ENCODE data around the gene FOXP1. TPM values are rescaled to one million over a fixed set of nuclear protein-coding genes. Genes with fewer than 3 reads are reported as not detected.
A peak's percentile ranks its signal among the peaks of the same experiment; 100 is the strongest.

The FOXP1 gene
- total and polyA plus RNA-seq, 2 of the 13 experiments (the other 11 are each of a cell fraction or from before 2014, with no cell fraction given), result 40.4 to 59.0 TPM

DNA sequence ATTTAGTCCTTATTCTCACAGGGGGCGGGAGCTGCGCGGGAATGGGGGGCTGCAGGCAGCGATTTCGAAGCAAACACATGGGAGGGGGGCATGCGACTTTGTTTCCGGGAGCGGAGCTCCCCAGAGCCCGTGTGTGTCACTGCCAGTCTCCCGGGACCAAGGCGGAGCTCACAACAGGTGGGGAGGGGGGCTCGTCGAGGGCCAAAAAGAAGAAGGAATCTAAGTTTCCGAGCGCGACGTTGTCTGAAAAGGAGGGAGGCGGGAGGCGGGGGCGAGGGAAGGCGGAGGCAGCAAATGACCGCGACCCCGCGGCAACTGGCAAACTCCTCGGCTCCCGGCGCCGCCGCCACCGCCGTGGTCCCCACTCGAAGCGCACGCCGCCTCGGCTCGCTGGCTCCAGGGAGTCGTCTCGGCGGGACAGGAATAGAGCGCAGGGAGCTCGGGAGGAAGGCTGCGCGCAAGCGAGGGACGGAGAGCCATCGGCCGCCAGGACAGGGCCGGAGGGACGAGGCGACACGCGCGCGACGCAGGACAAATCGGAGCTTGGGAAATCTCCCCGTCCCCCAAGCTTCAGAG lies 1.4 kb downstream of the FOXP1 start (continued):
- TF ChIP-seq ZBTB40 (IDR thresholded peaks at IDR 0.05), result no peak
- peak; percentile 35; the same call in 1 of the 2 replicates for TF ChIP-seq ZBTB40 (CRISPR knock-in tag; IDR thresholded peaks at IDR 0.05)
- no peak for TF ChIP-seq ZXDC (CRISPR knock-in tag; IDR thresholded peaks at IDR 0.05)
- no peak for TF ChIP-seq HNRNPK (IDR thresholded peaks at IDR 0.05; ENCODE audit: low read depth, low read length, poor library complexity, severe bottlenecking)
- no peak; the same call in 1 of the 2 replicates for TF ChIP-seq SAFB2 (CRISPR knock-in tag; IDR thresholded peaks at IDR 0.05; ENCODE audit: borderline replicate concordance, low read depth)
- TF ChIP-seq, protein P1, sequence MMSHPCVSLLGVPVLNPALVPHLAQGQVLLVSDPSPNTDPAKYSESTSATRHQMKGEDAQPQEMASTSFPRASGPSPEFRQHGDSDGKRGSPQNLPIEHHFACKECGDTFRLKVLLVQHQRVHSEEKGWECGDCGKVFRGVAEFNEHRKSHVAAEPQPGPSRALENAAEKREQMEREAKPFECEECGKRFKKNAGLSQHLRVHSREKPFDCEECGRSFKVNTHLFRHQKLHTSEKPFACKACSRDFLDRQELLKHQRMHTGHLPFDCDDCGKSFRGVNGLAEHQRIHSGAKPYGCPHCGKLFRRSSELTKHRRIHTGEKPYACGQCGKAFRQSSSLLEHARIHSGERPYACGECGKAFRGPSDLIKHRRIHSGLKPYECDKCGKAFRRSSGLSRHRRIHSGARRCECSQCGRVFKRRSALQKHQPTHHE (CRISPR knock-in tag; IDR thresholded peaks at IDR 0.05; ENCODE audit: borderline replicate concordance), result no peak
- no peak; the same call in 1 of the 2 replicates for TF ChIP-seq DPF2 (CRISPR knock-in tag; IDR thresholded peaks at IDR 0.05; ENCODE audit: borderline replicate concordance, low read depth)
- TF ChIP-seq, protein P2, sequence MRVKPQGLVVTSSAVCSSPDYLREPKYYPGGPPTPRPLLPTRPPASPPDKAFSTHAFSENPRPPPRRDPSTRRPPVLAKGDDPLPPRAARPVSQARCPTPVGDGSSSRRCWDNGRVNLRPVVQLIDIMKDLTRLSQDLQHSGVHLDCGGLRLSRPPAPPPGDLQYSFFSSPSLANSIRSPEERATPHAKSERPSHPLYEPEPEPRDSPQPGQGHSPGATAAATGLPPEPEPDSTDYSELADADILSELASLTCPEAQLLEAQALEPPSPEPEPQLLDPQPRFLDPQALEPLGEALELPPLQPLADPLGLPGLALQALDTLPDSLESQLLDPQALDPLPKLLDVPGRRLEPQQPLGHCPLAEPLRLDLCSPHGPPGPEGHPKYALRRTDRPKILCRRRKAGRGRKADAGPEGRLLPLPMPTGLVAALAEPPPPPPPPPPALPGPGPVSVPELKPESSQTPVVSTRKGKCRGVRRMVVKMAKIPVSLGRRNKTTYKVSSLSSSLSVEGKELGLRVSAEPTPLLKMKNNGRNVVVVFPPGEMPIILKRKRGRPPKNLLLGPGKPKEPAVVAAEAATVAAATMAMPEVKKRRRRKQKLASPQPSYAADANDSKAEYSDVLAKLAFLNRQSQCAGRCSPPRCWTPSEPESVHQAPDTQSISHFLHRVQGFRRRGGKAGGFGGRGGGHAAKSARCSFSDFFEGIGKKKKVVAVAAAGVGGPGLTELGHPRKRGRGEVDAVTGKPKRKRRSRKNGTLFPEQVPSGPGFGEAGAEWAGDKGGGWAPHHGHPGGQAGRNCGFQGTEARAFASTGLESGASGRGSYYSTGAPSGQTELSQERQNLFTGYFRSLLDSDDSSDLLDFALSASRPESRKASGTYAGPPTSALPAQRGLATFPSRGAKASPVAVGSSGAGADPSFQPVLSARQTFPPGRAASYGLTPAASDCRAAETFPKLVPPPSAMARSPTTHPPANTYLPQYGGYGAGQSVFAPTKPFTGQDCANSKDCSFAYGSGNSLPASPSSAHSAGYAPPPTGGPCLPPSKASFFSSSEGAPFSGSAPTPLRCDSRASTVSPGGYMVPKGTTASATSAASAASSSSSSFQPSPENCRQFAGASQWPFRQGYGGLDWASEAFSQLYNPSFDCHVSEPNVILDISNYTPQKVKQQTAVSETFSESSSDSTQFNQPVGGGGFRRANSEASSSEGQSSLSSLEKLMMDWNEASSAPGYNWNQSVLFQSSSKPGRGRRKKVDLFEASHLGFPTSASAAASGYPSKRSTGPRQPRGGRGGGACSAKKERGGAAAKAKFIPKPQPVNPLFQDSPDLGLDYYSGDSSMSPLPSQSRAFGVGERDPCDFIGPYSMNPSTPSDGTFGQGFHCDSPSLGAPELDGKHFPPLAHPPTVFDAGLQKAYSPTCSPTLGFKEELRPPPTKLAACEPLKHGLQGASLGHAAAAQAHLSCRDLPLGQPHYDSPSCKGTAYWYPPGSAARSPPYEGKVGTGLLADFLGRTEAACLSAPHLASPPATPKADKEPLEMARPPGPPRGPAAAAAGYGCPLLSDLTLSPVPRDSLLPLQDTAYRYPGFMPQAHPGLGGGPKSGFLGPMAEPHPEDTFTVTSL (CRISPR knock-in tag; IDR thresholded peaks at IDR 0.05; ENCODE audit: borderline replicate concordance), result 0 out of 2 replicates have a peak, but pooled peaks have one; percentile 8
- no peak for TF ChIP-seq BRCA1 (CRISPR knock-in tag; IDR thresholded peaks at IDR 0.05)
